WTC11 (cell line): ENCODE results near the gene NRG2. TPM values are rescaled to one million over a fixed set of nuclear protein-coding genes. Genes with fewer than 3 reads are reported as not detected.

ENCODE experiments used
- ATAC-seq: fragments of 200-7000 bp; cut with Tn5 transposase; 2 replicates; pipeline ENCODE4 v1.10.0; 2021; ENCODE audit warnings: mild to moderate bottlenecking, moderate library complexity
- CTCF ChIA-PET: fragments of 300-600 bp; sonication (Branson Sonifier 250); formaldehyde crosslinking; loops from one replicate; lab custom pipeline; 2021; ENCODE audit warnings: antibody characterized with exemption; lab: Charles Lee
- POLR2A ChIA-PET: fragments of 350-600 bp; sonication (Branson Sonifier 250); formaldehyde crosslinking; loops from one replicate; lab custom pipeline; 2021; ENCODE audit warnings: antibody characterized with exemption; lab: Charles Lee
- DNase-seq: peaks from one replicate; pipeline ENCODE4 v3.0.0; 2021; ENCODE audit warnings: low spot score
- H3K27ac Mint-ChIP-seq: 2 replicates; pipeline ENCODE4 v1.8.0; 2021; ENCODE audit warnings: mixed read lengths
- H3K27me3 Mint-ChIP-seq: 2 replicates; pipeline ENCODE4 v1.8.0; 2021; ENCODE audit warnings: low read depth, mild to moderate bottlenecking, moderate library complexity, mixed read lengths
- H3K36me3 Mint-ChIP-seq: 2 replicates; pipeline ENCODE4 v1.8.0; 2021; ENCODE audit warnings: mixed read lengths
- H3K4me1 Mint-ChIP-seq: 2 replicates; pipeline ENCODE4 v1.8.0; 2022; ENCODE audit warnings: mixed read lengths
- H3K4me3 Mint-ChIP-seq: 2 replicates; pipeline ENCODE4 v1.8.0; 2021; ENCODE audit warnings: mild to moderate bottlenecking, moderate library complexity, mixed read lengths
- H3K9me3 Mint-ChIP-seq: 2 replicates; pipeline ENCODE4 v1.8.0; 2021; ENCODE audit warnings: mixed read lengths
- AFF4 ChIP-seq: sonication (generic); formaldehyde crosslinking; IDR thresholded peaks from 2 replicates; pipeline ENCODE4 v1.8.1; 2023; ENCODE audit warnings: mild to moderate bottlenecking, missing genetic modification reagents, borderline replicate concordance
- ATF1 ChIP-seq: sonication (generic); formaldehyde crosslinking; IDR thresholded peaks from 2 replicates; pipeline ENCODE4 v1.8.1; 2023; ENCODE audit warnings: mild to moderate bottlenecking, moderate library complexity, missing genetic modification reagents
- ATF3 ChIP-seq: sonication (generic); formaldehyde crosslinking; conservative IDR thresholded peaks from 2 replicates; pipeline ENCODE4 v1.8.1; 2022; ENCODE audit warnings: mild to moderate bottlenecking, missing genetic modification reagents
- CBFB ChIP-seq: sonication (generic); formaldehyde crosslinking; IDR thresholded peaks from 2 replicates; pipeline ENCODE4 v1.8.1; 2022; ENCODE audit warnings: mild to moderate bottlenecking, low read depth, missing genetic modification reagents
- CDX4 ChIP-seq: fragments of 250-450 bp; sonication (Bioruptor Pico); IDR thresholded peaks from 2 replicates; pipeline ENCODE4 v1.9.0; 2021; ENCODE audit warnings: moderate library complexity, mild to moderate bottlenecking, inconsistent platforms, borderline replicate concordance
- ELF4 ChIP-seq: sonication (generic); formaldehyde crosslinking; IDR thresholded peaks from 2 replicates; pipeline ENCODE4 v1.8.1; 2022; ENCODE audit warnings: low read depth, mild to moderate bottlenecking, moderate library complexity, missing genetic modification reagents
- ERG ChIP-seq: fragments of 250-450 bp; sonication (Bioruptor Pico); IDR thresholded peaks from 2 replicates; pipeline ENCODE4 v1.8.0; 2021; ENCODE audit warnings: mild to moderate bottlenecking
- ESRRA ChIP-seq: sonication (generic); formaldehyde crosslinking; IDR thresholded peaks from 2 replicates; pipeline ENCODE4 v1.8.1; 2022; ENCODE audit warnings: mild to moderate bottlenecking, missing genetic modification reagents, borderline replicate concordance
- FOXJ3 ChIP-seq: sonication (generic); formaldehyde crosslinking; IDR thresholded peaks from 2 replicates; pipeline ENCODE4 v1.9.0; 2021; ENCODE audit warnings: missing genetic modification reagents, mild to moderate bottlenecking, borderline replicate concordance
- GRHL2 ChIP-seq: fragments of 250-450 bp; sonication (Bioruptor Pico); IDR thresholded peaks from 2 replicates; pipeline ENCODE4 v1.8.0; 2022; ENCODE audit warnings: mild to moderate bottlenecking, moderate library complexity; ENCODE audit not compliant: insufficient replicate concordance, severe bottlenecking
- JUN ChIP-seq: sonication (generic); formaldehyde crosslinking; IDR thresholded peaks from 2 replicates; pipeline ENCODE4 v1.8.0; 2023; ENCODE audit warnings: mild to moderate bottlenecking, missing genetic modification reagents
- MXD4 ChIP-seq: fragments of 250-450 bp; sonication (Bioruptor Pico); IDR thresholded peaks from 2 replicates; pipeline ENCODE4 v1.8.0; 2021; ENCODE audit warnings: mild to moderate bottlenecking, moderate library complexity, borderline replicate concordance
- NR1H2 ChIP-seq: sonication (generic); formaldehyde crosslinking; IDR thresholded peaks from 2 replicates; pipeline ENCODE4 v1.9.0; 2021; ENCODE audit warnings: mild to moderate bottlenecking, moderate library complexity, missing genetic modification reagents
- PRDM15 ChIP-seq: sonication (generic); formaldehyde crosslinking; IDR thresholded peaks from 2 replicates; pipeline ENCODE4 v1.8.0; 2022; ENCODE audit warnings: missing genetic modification reagents
- SOX15 ChIP-seq: fragments of 250-450 bp; sonication (Bioruptor Pico); IDR thresholded peaks from 2 replicates; pipeline ENCODE4 v1.9.0; 2021; ENCODE audit warnings: mild to moderate bottlenecking
- TEAD4 ChIP-seq: sonication (generic); formaldehyde crosslinking; IDR thresholded peaks from 2 replicates; pipeline ENCODE4 v1.8.0; 2022; ENCODE audit warnings: mild to moderate bottlenecking, missing genetic modification reagents
- ZBTB43 ChIP-seq: sonication (generic); formaldehyde crosslinking; IDR thresholded peaks from 2 replicates; pipeline ENCODE4 v1.8.1; 2023; ENCODE audit warnings: mild to moderate bottlenecking, missing genetic modification reagents
- ZNF317 ChIP-seq: sonication (generic); formaldehyde crosslinking; IDR thresholded peaks from 2 replicates; pipeline ENCODE4 v1.8.1; 2023; ENCODE audit warnings: low read depth, mild to moderate bottlenecking, moderate library complexity, missing genetic modification reagents, borderline replicate concordance
- ZNF512 ChIP-seq: sonication (generic); formaldehyde crosslinking; IDR thresholded peaks from 2 replicates; pipeline ENCODE4 v1.8.1; 2022; ENCODE audit warnings: missing genetic modification reagents, borderline replicate concordance
- total RNA-seq: library from RNA; stranded (reverse); gene quantifications from 3 replicates; pipeline ENCODE4 v1.2.3, GENCODE V29; 2021

NRG2 gene
- total RNA-seq, 1 experiment from 2014 or later = 0.44 TPM

- peaks cover 17% of the 10 kb centered on the region for H3K27me3 Mint-ChIP-seq
- no peak for ATAC-seq
- CTCF ChIA-PET = no interaction called here
Observed at GRCh38 chr5:139997276-139997675, 45.8 kb downstream of the NRG2 start.

GRCh38 chr5:139995929-139996328, 47.2 kb downstream of the NRG2 start:
- ATAC-seq = no peak
- CTCF ChIA-PET = interaction anchor here (1.4 kb wide), 1 partner anchor 28 kb away, joined by 3 read pairs; no protein-coding TSS in a partner anchor
- Mint-ChIP-seq H3K9me3 (no peaks in the 10 kb centered on the region), H3K27ac (no peak overlapping the region), H3K4me3 (no peak overlapping the region), H3K36me3 (no peaks in the 10 kb centered on the region), H3K27me3 (peaks cover 15% of the 10 kb centered on the region), H3K4me1 (no peaks in the 10 kb centered on the region)
- POLR2A ChIA-PET = no interaction called here
- no peak for DNase-seq
- TF ChIP-seq PRDM15 (CRISPR knock-in tag) = no peak

More at GRCh38 chr5:139997276-139997675, 45.8 kb downstream of the NRG2 start:
- POLR2A ChIA-PET = no interaction called here
- Mint-ChIP-seq H3K4me1 (no peaks in the 10 kb centered on the region), H3K9me3 (no peaks in the 10 kb centered on the region), H3K4me3 (no peak overlapping the region), H3K27ac (no peak overlapping the region), H3K36me3 (no peaks in the 10 kb centered on the region)
- TF ChIP-seq ESRRA (CRISPR knock-in tag) = no peak
- no peak for TF ChIP-seq ZNF317
- TF ChIP-seq ELF4 (CRISPR knock-in tag) = no peak
- no peak for TF ChIP-seq NR1H2 (CRISPR knock-in tag)
- TF ChIP-seq GRHL2 (CRISPR knock-in tag) = no peak
- no peak for TF ChIP-seq ATF3 (CRISPR knock-in tag)
- TF ChIP-seq AFF4 = no peak
- TF ChIP-seq CDX4 (CRISPR knock-in tag) = no peak
- no peak for TF ChIP-seq SOX15
- no peak for TF ChIP-seq TEAD4
- no peak for TF ChIP-seq MXD4 (CRISPR knock-in tag)
- TF ChIP-seq JUN (CRISPR knock-in tag) = no peak
- TF ChIP-seq FOXJ3 (CRISPR knock-in tag) = no peak
- no peak for DNase-seq

- Mint-ChIP-seq H3K27ac (no peak overlapping the region), H3K4me1 (no peaks in the 10 kb centered on the region), H3K4me3 (no peak overlapping the region), H3K36me3 (no peaks in the 10 kb centered on the region), H3K9me3 (no peaks in the 10 kb centered on the region), H3K27me3 (peaks cover 9% of the 10 kb centered on the region)
- no peak for ATAC-seq
- CTCF ChIA-PET = no interaction called here
- POLR2A ChIA-PET = no interaction called here
- DNase-seq = no peak
- TF ChIP-seq CBFB (CRISPR knock-in tag) (no peak), JUN (CRISPR knock-in tag) (no peak), ERG (CRISPR knock-in tag) (no peak), ZBTB43 (no peak), ZNF512 (CRISPR knock-in tag) (no peak), ATF1 (CRISPR knock-in tag) (no peak), SOX15 (no peak), GRHL2 (CRISPR knock-in tag) (no peak)
Observed at GRCh38 chr5:139994234-139994633, 48.9 kb downstream of the NRG2 start.
